ENCODE data around the gene OGDH. TPM values are rescaled to one million over a fixed set of nuclear protein-coding genes. Genes with fewer than 3 reads are reported as not detected.

The OGDH gene
- total and polyA plus RNA-seq, 2 of the 13 experiments (the other 11 are each of a cell fraction or from before 2014, with no cell fraction given): 17.4 to 25.4 TPM

GRCh38 chr7:44757311-44757710, 150.9 kb downstream of the OGDH start:
- H3K79me2 ChIP-seq (ENCODE audit: insufficient read depth, low read length): peaks cover 2% of the 10 kb centered on the region
- TF ChIP-seq ZNF619 (CRISPR knock-in tag; IDR thresholded peaks at IDR 0.05) (no peak), SNRNP70 (IDR thresholded peaks at IDR 0.05; ENCODE audit: low read depth, low read length) (no peak), DNMT3B (CRISPR knock-in tag; conservative IDR thresholded peaks at IDR 0.05) (no peak), POGZ (CRISPR knock-in tag; IDR thresholded peaks at IDR 0.05) (no peak), RAD21 (CRISPR knock-in tag; IDR thresholded peaks at IDR 0.05) (no peak), ELF1 (CRISPR knock-in tag; IDR thresholded peaks at IDR 0.05) (no peak), ZNF569 (CRISPR knock-in tag; IDR thresholded peaks at IDR 0.05; ENCODE audit: borderline replicate concordance) (no peak), ZNF230 (CRISPR knock-in tag; IDR thresholded peaks at IDR 0.05) (no peak), PRPF4 (IDR thresholded peaks at IDR 0.05; ENCODE audit: low read depth, low read length, poor library complexity, severe bottlenecking) (no peak), MIER3 (CRISPR knock-in tag; IDR thresholded peaks at IDR 0.05; ENCODE audit: borderline replicate concordance) (no peak), BORCS8-MEF2B (CRISPR knock-in tag; IDR thresholded peaks at IDR 0.05) (no peak), HNF4A (CRISPR knock-in tag; IDR thresholded peaks at IDR 0.05) (no peak), ZBTB1 (CRISPR knock-in tag; IDR thresholded peaks at IDR 0.05; ENCODE audit: borderline replicate concordance) (no peak), ZNF777 (CRISPR knock-in tag; IDR thresholded peaks at IDR 0.05) (no peak), LCORL (IDR thresholded peaks at IDR 0.05) (no peak), LCORL (CRISPR knock-in tag; IDR thresholded peaks at IDR 0.05) (no peak), TGIF2 (CRISPR knock-in tag; IDR thresholded peaks at IDR 0.05) (no peak), ZNF512 (CRISPR knock-in tag; IDR thresholded peaks at IDR 0.05) (no peak), KLF16 (CRISPR knock-in tag; IDR thresholded peaks at IDR 0.05) (no peak), ZNF253 (CRISPR knock-in tag; IDR thresholded peaks at IDR 0.05; ENCODE audit: borderline replicate concordance) (no peak)
- TF ChIP-seq, protein P1, sequence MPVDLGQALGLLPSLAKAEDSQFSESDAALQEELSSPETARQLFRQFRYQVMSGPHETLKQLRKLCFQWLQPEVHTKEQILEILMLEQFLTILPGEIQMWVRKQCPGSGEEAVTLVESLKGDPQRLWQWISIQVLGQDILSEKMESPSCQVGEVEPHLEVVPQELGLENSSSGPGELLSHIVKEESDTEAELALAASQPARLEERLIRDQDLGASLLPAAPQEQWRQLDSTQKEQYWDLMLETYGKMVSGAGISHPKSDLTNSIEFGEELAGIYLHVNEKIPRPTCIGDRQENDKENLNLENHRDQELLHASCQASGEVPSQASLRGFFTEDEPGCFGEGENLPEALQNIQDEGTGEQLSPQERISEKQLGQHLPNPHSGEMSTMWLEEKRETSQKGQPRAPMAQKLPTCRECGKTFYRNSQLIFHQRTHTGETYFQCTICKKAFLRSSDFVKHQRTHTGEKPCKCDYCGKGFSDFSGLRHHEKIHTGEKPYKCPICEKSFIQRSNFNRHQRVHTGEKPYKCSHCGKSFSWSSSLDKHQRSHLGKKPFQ (CRISPR knock-in tag; IDR thresholded peaks at IDR 0.05; ENCODE audit: insufficient replicate concordance): no peak
- no peaks in the 10 kb centered on the region; the same call in 1 of the 2 replicates for H3K4me1 ChIP-seq (ENCODE audit: insufficient read depth, low read length)
- H3K27me3 ChIP-seq (ENCODE audit: control insufficient read depth in 1 of 2, insufficient read depth in 2 of 2, low read length in 2 of 2): no peaks in the 10 kb centered on the region
- intact Hi-C loops (cut with micrococcal nuclease; ENCODE audit: unreplicated experiment): no loop called here
- FAIRE-seq (no peak), ATAC-seq (no peak), DNase-seq (ENCODE audit: low spot score) (no peak)
- 100% methylated on average over 1 of the region's 10 CpGs for WGBS (ENCODE audit: low lambda C conversion rate)
- in situ Hi-C loops (cut with HindIII; ENCODE audit: extremely low pct_ligation_motif_present, low pct_unique_long_range_greater_than_20kb): loop anchor here (25.0 kb wide), 1 partner anchor 170 kb away; the partner anchor contains the start of gene TMED4
- ChIA-PET CTCF (ENCODE audit: low intra/inter-chr PET ratio, low total read pairs) (no interaction called here), POLR2A (no interaction called here)
- H3K9ac ChIP-seq (ENCODE audit: insufficient read depth, low read depth, low read length): no peak overlapping the region
- BruUV-seq (replicated peaks): no TSS peak
- H3K4me2 ChIP-seq (ENCODE audit: low read depth, low read length): no peak overlapping the region
- H3K27ac ChIP-seq (ENCODE audit: extremely low read length, insufficient read depth, low read length): no peak overlapping the region
- H2AFZ ChIP-seq (ENCODE audit: low read length): no peak overlapping the region
- no peaks in the 10 kb centered on the region for H3K9me3 ChIP-seq (ENCODE audit: low read length)
- H4K20me1 ChIP-seq (ENCODE audit: insufficient read depth, low read length): no peaks in the 10 kb centered on the region
- H3K4me3 ChIP-seq (replicated peaks in 1 of 3; ENCODE audit: insufficient read depth in 1 of 3, low read depth in 2 of 3, low read length in 3 of 3): no peak overlapping the region
- H3K36me3 ChIP-seq (replicated peaks in 1 of 2; ENCODE audit: control insufficient read depth in 1 of 2, insufficient read depth in 2 of 2, low read length in 2 of 2): peaks cover 16 to 20% of the 10 kb centered on the region in 2 experiments; a peak in 3 of 5 replicates
